SK-N-SH (cell line): ENCODE results near the gene EIF5A. TPM values are rescaled to one million over a fixed set of nuclear protein-coding genes. Genes with fewer than 3 reads are reported as not detected.
A peak's percentile ranks its signal among the peaks of the same experiment; 100 is the strongest.

Experiments used
- CTCF ChIA-PET: fragments of 300-600, 350-600 bp; formaldehyde crosslinking; extraction: SDS; loops from one replicate; lab custom pipeline; 2021; lab: Yijun Ruan, JAX
- POLR2A ChIA-PET: fragments of 350-600 bp; sonication (Branson Sonifier 250); formaldehyde crosslinking; extraction: SDS; loops from one replicate; lab custom pipeline; 2020; ENCODE audit warnings: antibody characterized with exemption, inconsistent platforms; lab: Yijun Ruan, JAX
- DNase-seq: peaks from one replicate; pipeline ENCODE4 v3.0.0; 2012
- H2AFZ ChIP-seq: fragments of 200-600 bp; sonication (generic); 2 replicates; pipeline ENCODE4 v1.8.1; 2016; ENCODE audit warnings: antibody characterized with exemption, mild to moderate bottlenecking, low read depth
- H3F3A ChIP-seq: fragments of 200-600 bp; sonication (generic); replicated peaks from 2 replicates; pipeline ENCODE3; 2016; ENCODE audit warnings: antibody characterized with exemption, mild to moderate bottlenecking; ENCODE audit not compliant: insufficient read depth
- H3K27ac ChIP-seq, 2 experiments: fragments of 200-500 bp in 1 of 2; fragments of 200-600 bp in 1 of 2; sonication (Bioruptor generic) in 1 of 2; sonication (generic), shearing (Covaris generic) in 1 of 2; 2 replicates each; pipeline versions ENCODE4 v1.5.1 to v1.6.1; 2014 to 2016; ENCODE audit warnings: low read depth in 2 of 2, inconsistent platforms in 1 of 2, low read length in 1 of 2, mild to moderate bottlenecking in 1 of 2, mixed read lengths in 1 of 2
- H3K27me3 ChIP-seq: fragments of 200-600 bp; sonication (generic), shearing (Covaris generic); 2 replicates; pipeline ENCODE4 v1.6.1; 2016; ENCODE audit warnings: mixed run types; ENCODE audit not compliant: insufficient read depth
- H3K36me3 ChIP-seq, 2 experiments: fragments of 200-500 bp in 1 of 2; fragments of 200-600 bp in 1 of 2; sonication (Bioruptor generic) in 1 of 2; sonication (generic) in 1 of 2; replicated peaks in 1 of 2; 2 replicates each; pipeline versions ENCODE3 to v1.5.1; 2014 to 2016; ENCODE audit warnings: low read length in 1 of 2, mild to moderate bottlenecking in 1 of 2; ENCODE audit not compliant: insufficient read depth in 2 of 2, control insufficient read depth in 1 of 2
- H3K4me1 ChIP-seq, 2 experiments: fragments of 200-500 bp in 1 of 2; fragments of 200-600 bp in 1 of 2; sonication (Bioruptor generic) in 1 of 2; sonication (generic), shearing (Covaris generic) in 1 of 2; 2 replicates each; pipeline versions ENCODE4 v1.5.1 to v1.6.1; 2014 to 2016; ENCODE audit warnings: low read depth in 1 of 2, low read length in 1 of 2, mixed run types in 1 of 2; ENCODE audit not compliant: insufficient read depth in 2 of 2, control insufficient read depth in 1 of 2
- H3K4me2 ChIP-seq: fragments of 200-600 bp; sonication (generic), shearing (Covaris generic); 2 replicates; pipeline ENCODE4 v1.6.1; 2017; ENCODE audit warnings: mixed run types
- H3K4me3 ChIP-seq, 2 experiments: fragments of 200-500 bp in 1 of 2; fragments of 200-600 bp in 1 of 2; sonication (Bioruptor generic) in 1 of 2; sonication (generic), shearing (Covaris generic) in 1 of 2; 2 replicates each; pipeline versions ENCODE4 v1.5.1 to v1.8.1; 2014 to 2016; ENCODE audit warnings: low read depth in 2 of 2, inconsistent platforms in 1 of 2, low read length in 1 of 2, mild to moderate bottlenecking in 1 of 2, mixed read lengths in 1 of 2, moderate library complexity in 1 of 2
- H3K79me2 ChIP-seq: fragments of 200-600 bp; sonication (generic); 2 replicates; pipeline ENCODE4 v1.8.1; 2017; ENCODE audit warnings: mild to moderate bottlenecking; ENCODE audit not compliant: insufficient read depth
- H3K9ac ChIP-seq: fragments of 200-600 bp; sonication (generic); 2 replicates; pipeline ENCODE4 v1.6.1; 2017; ENCODE audit warnings: mixed run types
- H3K9me2 ChIP-seq: fragments of 200-600 bp; sonication (generic); 2 replicates; pipeline ENCODE4 v1.6.1; 2017; ENCODE audit warnings: mixed run types
- H3K9me3 ChIP-seq: fragments of 200-600 bp; sonication (generic); 2 replicates; pipeline ENCODE4 v1.6.1; 2017; ENCODE audit warnings: mixed run types, mild to moderate bottlenecking, moderate library complexity
- H4K20me1 ChIP-seq: fragments of 200-600 bp; sonication (generic); 2 replicates; pipeline ENCODE4 v1.6.1; 2017; ENCODE audit warnings: mild to moderate bottlenecking, mixed run types; ENCODE audit not compliant: insufficient read depth
- CHD2 ChIP-seq: fragments of 150-350 bp; IDR thresholded peaks from 2 replicates; pipeline ENCODE4 v1.6.1; 2018; ENCODE audit warnings: low read length; ENCODE audit not compliant: partially characterized antibody
- ELF1 ChIP-seq: IDR thresholded peaks from 2 replicates; pipeline ENCODE4 v1.4.0; 2012
- EP300 ChIP-seq, 2 experiments: IDR thresholded peaks; 2 replicates each; pipeline versions ENCODE4 v1.4.0 to v1.6.1; 2012; ENCODE audit warnings: borderline replicate concordance in 1 of 2, low read depth in 1 of 2, low read length in 1 of 2
- EZH2phosphoT487 ChIP-seq: fragments of 200-600 bp; sonication (generic); IDR thresholded peaks from 2 replicates; pipeline ENCODE4 v1.6.1; 2017; ENCODE audit warnings: low read depth, mixed run types, mild to moderate bottlenecking, antibody characterized with exemption, moderate library complexity, borderline replicate concordance
- FOSL2 ChIP-seq: IDR thresholded peaks from 2 replicates; pipeline ENCODE4 v1.4.0; 2012; ENCODE audit warnings: low read depth, mild to moderate bottlenecking, moderate library complexity, borderline replicate concordance
- FOXJ3 ChIP-seq: sonication (generic); formaldehyde crosslinking; IDR thresholded peaks from 2 replicates; pipeline ENCODE4 v1.5.1; 2020; ENCODE audit warnings: mild to moderate bottlenecking, missing genetic modification reagents
- FOXM1 ChIP-seq: IDR thresholded peaks from 2 replicates; pipeline ENCODE4 v1.4.0; 2012; ENCODE audit warnings: low read depth, mild to moderate bottlenecking
- JUND ChIP-seq: IDR thresholded peaks from 2 replicates; pipeline ENCODE4 v1.4.0; 2012
- MXI1 ChIP-seq: IDR thresholded peaks from 2 replicates; pipeline ENCODE4 v1.6.1; 2012; ENCODE audit warnings: mild to moderate bottlenecking, low read depth, low read length, improper control_type of control experiment
- NFIC ChIP-seq: IDR thresholded peaks from 2 replicates; pipeline ENCODE4 v1.4.0; 2012; ENCODE audit warnings: borderline replicate concordance
- POLR2AphosphoS5 ChIP-seq: IDR thresholded peaks from 2 replicates; pipeline ENCODE4 v1.6.1; 2012; ENCODE audit warnings: low read depth, low read length
- RAD21 ChIP-seq: IDR thresholded peaks from 2 replicates; pipeline ENCODE4 v1.6.1; 2012; ENCODE audit warnings: mild to moderate bottlenecking, low read length
- RCOR1 ChIP-seq: fragments of 150-350 bp; IDR thresholded peaks from 2 replicates; pipeline ENCODE4 v1.6.1; 2017; ENCODE audit warnings: antibody characterized with exemption, low read length
- RXRA ChIP-seq: IDR thresholded peaks from 2 replicates; pipeline ENCODE4 v1.4.0; 2012; ENCODE audit warnings: low read depth, mild to moderate bottlenecking, borderline replicate concordance
- SIN3A ChIP-seq: IDR thresholded peaks from 2 replicates; pipeline ENCODE4 v1.6.1; 2012; ENCODE audit warnings: low read depth, mild to moderate bottlenecking, low read length, moderate library complexity, borderline replicate concordance
- SMC3 ChIP-seq: IDR thresholded peaks from 2 replicates; pipeline ENCODE4 v1.6.1; 2012; ENCODE audit warnings: low read depth, low read length, improper control_type of control experiment
- TAF1 ChIP-seq: IDR thresholded peaks from 2 replicates; pipeline ENCODE4 v1.6.1; 2012; ENCODE audit warnings: low read depth, mild to moderate bottlenecking, low read length, moderate library complexity, borderline replicate concordance
- TCF12 ChIP-seq: IDR thresholded peaks from 2 replicates; pipeline ENCODE4 v1.4.0; 2012
- YY1 ChIP-seq: IDR thresholded peaks from 2 replicates; pipeline ENCODE4 v1.4.0; 2012; ENCODE audit warnings: low read depth, mild to moderate bottlenecking
- WGBS: methylation state at CpG from one replicate; pipeline ENCODE4 v1.1.6; 2017; ENCODE audit warnings: low lambda C conversion rate; 5-methylcytosine and 5-hydroxymethylcytosine counted together
- polyA plus RNA-seq, 3 experiments: library from polyadenylated mRNA; depleted of rRNA; stranded (reverse); fragments of >200 nt; gene quantifications; 2 replicates each; pipeline ENCODE4 v1.2.3, GENCODE V29; 2012
- TF ChIP-seq, protein P1 (sequence below): IDR thresholded peaks from 2 replicates; pipeline ENCODE4 v1.4.0; 2012; ENCODE audit warnings: low read depth, borderline replicate concordance
- TF ChIP-seq, protein P2 (sequence below): fragments of 150-350 bp; IDR thresholded peaks from 2 replicates; pipeline ENCODE4 v1.6.1; 2016; ENCODE audit warnings: mild to moderate bottlenecking, low read depth, low read length
- TF ChIP-seq, protein P3 (sequence below): fragments of 150-350 bp; IDR thresholded peaks from 2 replicates; pipeline ENCODE4 v1.6.1; 2017; ENCODE audit warnings: antibody characterized with exemption, low read length, low read depth, borderline replicate concordance

The EIF5A gene
- polyA plus RNA-seq, 1 of the 3 experiments (the other 2 are of a cell fraction): 971 TPM

DNA sequence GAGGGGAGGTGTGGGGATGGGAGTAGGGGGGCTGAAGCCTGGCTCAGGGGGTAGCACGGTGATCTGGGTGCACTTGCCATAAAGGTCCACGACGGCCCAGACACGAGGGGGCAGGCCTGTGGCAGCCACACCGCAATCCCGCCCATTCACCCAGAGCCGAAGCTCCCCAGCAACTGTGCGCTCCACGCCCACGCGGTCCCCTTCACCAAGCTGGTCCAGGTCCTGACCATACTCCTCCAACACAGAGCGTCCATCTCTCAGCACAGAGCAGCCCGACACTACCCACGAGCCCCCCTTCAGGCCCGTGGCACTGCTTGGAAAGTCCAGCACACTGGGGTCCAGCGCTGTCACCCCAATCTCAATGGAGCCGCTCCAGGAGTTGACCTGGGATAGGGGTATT is 20.1 kb downstream of the EIF5A start:
- peaks cover 3 to 13% of the 10 kb centered on the region in 2 experiments; a peak in 2 of 4 replicates for H3K4me1 ChIP-seq
- no peak overlapping the region for H3K4me3 ChIP-seq
- no peaks in the 10 kb centered on the region for H3K9me3 ChIP-seq
- H3K27me3 ChIP-seq: no peaks in the 10 kb centered on the region
- peak overlapping the region; percentile 86 for H3K4me2 ChIP-seq
- H3K27ac ChIP-seq: no peak overlapping the region
- ChIA-PET CTCF (interaction anchor here (1.0 to 8.4 kb wide), 2 partner anchors 17 to 46 kb away, joined by 4 to 55 read pairs; partner anchors contain the start of gene SLC2A4), POLR2A (no interaction called here)
- TF ChIP-seq RXRA: no peak
- TF ChIP-seq FOXM1: no peak
- no peak for TF ChIP-seq FOSL2
- no peak for TF ChIP-seq ELF1
- TF ChIP-seq POLR2AphosphoS5: no peak
- TF ChIP-seq SMC3: no peak
- no peak for TF ChIP-seq SIN3A
- no peak for TF ChIP-seq YY1
- no peak for TF ChIP-seq RAD21
- TF ChIP-seq TCF12: no peak
- peaks cover 17% of the 10 kb centered on the region; the same call in 1 of the 2 replicates for H3K79me2 ChIP-seq
- H4K20me1 ChIP-seq: no peaks in the 10 kb centered on the region
- 0 out of 2 replicates have a peak overlapping the region, but pooled peaks have one; percentile 65 for H3K9ac ChIP-seq
- DNase-seq: no peak
- H2AFZ ChIP-seq: no peak overlapping the region
- WGBS: 96% methylated on average over 16 of the region's 17 CpGs
- H3K9me2 ChIP-seq: no peaks in the 10 kb centered on the region
- H3K36me3 ChIP-seq: peaks cover 5 to 39% of the 10 kb centered on the region in 2 experiments
- no peaks in the 10 kb centered on the region for H3F3A ChIP-seq

DNA sequence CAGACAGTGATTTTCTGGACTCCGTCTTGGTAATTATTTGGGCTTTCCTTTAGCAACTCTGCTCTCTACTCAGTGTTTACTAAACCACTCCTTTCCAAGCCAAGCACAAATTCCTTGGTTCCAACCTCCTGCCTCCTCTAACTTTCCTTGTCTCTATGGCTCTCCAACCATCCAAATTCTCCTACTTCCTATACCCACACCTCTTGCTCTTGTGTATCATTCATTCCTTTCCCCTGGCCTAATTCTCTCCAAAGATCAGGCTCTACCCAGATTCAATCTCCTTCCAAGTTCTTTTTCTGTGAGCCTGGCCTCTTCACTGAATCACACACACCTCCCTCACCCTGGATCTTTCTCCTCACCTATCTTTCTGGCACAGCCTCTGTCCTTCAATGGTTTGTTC is 20.6 kb downstream of the EIF5A start:
- H3K79me2 ChIP-seq: peaks cover 17% of the 10 kb centered on the region; the same call in 1 of the 2 replicates
- peaks cover 3 to 13% of the 10 kb centered on the region in 2 experiments; a peak in 2 of 4 replicates for H3K4me1 ChIP-seq
- ChIA-PET POLR2A (interaction anchor here (0.6 to 2.3 kb wide), 2 partner anchors 9 to 13 kb away, joined by 4 to 11 read pairs; partner anchors contain the start of gene GPS2), CTCF (interaction anchor here (2.3 to 8.4 kb wide), 2 partner anchors 17 to 31 kb away, joined by 7 to 55 read pairs; no protein-coding TSS in a partner anchor)
- H3K9me2 ChIP-seq: no peaks in the 10 kb centered on the region
- H3K4me2 ChIP-seq: peak overlapping the region; percentile 86
- no peaks in the 10 kb centered on the region for H4K20me1 ChIP-seq
- H3K9me3 ChIP-seq: no peaks in the 10 kb centered on the region
- H3K27ac ChIP-seq: no peak overlapping the region
- H3K36me3 ChIP-seq: peaks cover 5 to 34% of the 10 kb centered on the region in 2 experiments
- peak overlapping the region; percentile 65 for H3K9ac ChIP-seq
- no peaks in the 10 kb centered on the region for H3F3A ChIP-seq
- no peak for DNase-seq
- TF ChIP-seq, protein P1, sequence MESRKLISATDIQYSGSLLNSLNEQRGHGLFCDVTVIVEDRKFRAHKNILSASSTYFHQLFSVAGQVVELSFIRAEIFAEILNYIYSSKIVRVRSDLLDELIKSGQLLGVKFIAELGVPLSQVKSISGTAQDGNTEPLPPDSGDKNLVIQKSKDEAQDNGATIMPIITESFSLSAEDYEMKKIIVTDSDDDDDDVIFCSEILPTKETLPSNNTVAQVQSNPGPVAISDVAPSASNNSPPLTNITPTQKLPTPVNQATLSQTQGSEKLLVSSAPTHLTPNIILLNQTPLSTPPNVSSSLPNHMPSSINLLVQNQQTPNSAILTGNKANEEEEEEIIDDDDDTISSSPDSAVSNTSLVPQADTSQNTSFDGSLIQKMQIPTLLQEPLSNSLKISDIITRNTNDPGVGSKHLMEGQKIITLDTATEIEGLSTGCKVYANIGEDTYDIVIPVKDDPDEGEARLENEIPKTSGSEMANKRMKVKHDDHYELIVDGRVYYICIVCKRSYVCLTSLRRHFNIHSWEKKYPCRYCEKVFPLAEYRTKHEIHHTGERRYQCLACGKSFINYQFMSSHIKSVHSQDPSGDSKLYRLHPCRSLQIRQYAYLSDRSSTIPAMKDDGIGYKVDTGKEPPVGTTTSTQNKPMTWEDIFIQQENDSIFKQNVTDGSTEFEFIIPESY: no peak
- TF ChIP-seq ELF1: no peak
- TF ChIP-seq NFIC: no peak
- TF ChIP-seq TAF1: no peak
- TF ChIP-seq MXI1: no peak
- TF ChIP-seq, protein P2, sequence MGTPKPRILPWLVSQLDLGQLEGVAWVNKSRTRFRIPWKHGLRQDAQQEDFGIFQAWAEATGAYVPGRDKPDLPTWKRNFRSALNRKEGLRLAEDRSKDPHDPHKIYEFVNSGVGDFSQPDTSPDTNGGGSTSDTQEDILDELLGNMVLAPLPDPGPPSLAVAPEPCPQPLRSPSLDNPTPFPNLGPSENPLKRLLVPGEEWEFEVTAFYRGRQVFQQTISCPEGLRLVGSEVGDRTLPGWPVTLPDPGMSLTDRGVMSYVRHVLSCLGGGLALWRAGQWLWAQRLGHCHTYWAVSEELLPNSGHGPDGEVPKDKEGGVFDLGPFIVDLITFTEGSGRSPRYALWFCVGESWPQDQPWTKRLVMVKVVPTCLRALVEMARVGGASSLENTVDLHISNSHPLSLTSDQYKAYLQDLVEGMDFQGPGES: no peak
- TF ChIP-seq, protein P3, sequence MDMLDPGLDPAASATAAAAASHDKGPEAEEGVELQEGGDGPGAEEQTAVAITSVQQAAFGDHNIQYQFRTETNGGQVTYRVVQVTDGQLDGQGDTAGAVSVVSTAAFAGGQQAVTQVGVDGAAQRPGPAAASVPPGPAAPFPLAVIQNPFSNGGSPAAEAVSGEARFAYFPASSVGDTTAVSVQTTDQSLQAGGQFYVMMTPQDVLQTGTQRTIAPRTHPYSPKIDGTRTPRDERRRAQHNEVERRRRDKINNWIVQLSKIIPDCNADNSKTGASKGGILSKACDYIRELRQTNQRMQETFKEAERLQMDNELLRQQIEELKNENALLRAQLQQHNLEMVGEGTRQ: no peak
- no peak for TF ChIP-seq FOSL2
- TF ChIP-seq FOXJ3 (CRISPR knock-in tag): no peak
- TF ChIP-seq RCOR1: no peak
- TF ChIP-seq RAD21: no peak
- no peak for TF ChIP-seq CHD2
- TF ChIP-seq FOXM1: no peak
- no peak for TF ChIP-seq EP300 (IDR thresholded peaks at IDR 0.05; ENCODE audit: borderline replicate concordance in 1 of 2, low read depth in 1 of 2, low read length in 1 of 2)
- TF ChIP-seq JUND: no peak
- TF ChIP-seq EZH2phosphoT487: no peak
- no peaks in the 10 kb centered on the region for H3K27me3 ChIP-seq
- H2AFZ ChIP-seq: no peak overlapping the region
- 88% methylated on average over 1 of the region's 1 CpG for WGBS
- peak overlapping the region in 1 of 2 experiments; percentile 93; a peak in 3 of 4 replicates for H3K4me3 ChIP-seq
